HG02642 (cell line): ENCODE data around the gene VRK3.
"Not testable (repeated sequence)": the region's sequence is repeated elsewhere in the genome, so short reads cannot be mapped to it uniquely, and the experiment has no call there.

Source experiments
- ATAC-seq: cut with Tn5 transposase; IDR thresholded peaks from one replicate; pipeline ENCODE4 v1.9.1; 2021; ENCODE audit warnings: mild to moderate bottlenecking; ENCODE audit not compliant: unreplicated experiment, poor library complexity

Gene VRK3

DNA sequence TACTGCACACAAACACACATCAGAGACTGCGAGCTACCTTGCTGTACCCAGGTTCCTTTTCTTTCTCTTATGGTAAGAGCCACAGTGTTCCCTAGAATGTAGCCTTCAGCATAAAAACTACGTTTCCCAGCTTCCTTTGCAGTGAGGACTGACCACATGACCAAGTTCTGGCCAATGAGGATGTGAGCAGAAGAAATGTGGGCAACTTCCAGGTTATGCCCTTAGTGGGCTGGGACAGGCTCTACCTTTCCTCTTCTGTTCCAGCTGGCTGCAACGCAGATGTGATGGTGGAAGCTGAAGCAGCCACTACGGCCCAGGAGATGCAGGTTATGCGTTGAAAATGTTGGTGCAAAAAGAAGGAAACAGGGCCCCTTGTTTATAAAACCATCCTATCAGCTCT, 27.5 kb downstream of the VRK3 start:
- ATAC-seq: no peak

DNA sequence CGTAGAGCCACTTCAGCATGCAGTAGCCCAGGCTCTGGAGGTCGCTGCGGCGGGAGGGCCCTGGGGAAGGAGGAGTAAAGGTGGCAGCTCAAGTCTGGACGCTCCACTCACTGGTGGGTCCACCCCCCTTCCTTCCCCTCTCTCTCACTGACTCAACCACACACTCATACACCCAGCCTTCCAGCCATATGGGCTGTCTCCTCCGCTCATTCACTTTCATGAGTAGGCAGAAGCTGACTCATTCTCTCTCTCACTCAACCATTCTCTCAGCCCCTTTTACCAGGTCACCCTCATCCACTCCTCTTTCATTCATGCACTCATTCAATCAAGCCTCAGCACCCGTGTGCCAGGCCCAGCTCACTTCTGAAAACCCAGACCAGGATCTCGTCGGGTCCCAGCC, 36.7 kb downstream of the VRK3 start:
- no peak for ATAC-seq

DNA sequence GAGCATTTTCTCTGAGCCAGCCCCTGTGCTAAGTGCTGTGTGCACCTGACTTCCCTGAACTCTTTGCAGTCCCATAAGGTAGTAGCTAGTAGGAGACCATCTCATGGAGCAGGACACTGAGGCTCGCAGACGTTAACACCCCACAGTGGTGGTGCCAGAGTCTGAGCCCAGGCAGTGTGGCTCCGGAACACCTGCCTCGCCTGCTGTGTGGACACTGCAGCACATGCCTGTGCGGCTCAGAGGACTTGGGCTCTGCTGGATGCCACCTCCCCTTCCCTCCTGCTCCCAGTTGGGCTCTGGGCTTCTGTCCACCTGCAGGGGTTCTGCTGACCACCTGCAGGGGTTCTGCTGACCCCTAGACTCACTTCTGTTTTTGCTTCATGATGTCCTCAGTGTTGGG, 37.2 kb downstream of the VRK3 start:
- ATAC-seq: no peak

DNA sequence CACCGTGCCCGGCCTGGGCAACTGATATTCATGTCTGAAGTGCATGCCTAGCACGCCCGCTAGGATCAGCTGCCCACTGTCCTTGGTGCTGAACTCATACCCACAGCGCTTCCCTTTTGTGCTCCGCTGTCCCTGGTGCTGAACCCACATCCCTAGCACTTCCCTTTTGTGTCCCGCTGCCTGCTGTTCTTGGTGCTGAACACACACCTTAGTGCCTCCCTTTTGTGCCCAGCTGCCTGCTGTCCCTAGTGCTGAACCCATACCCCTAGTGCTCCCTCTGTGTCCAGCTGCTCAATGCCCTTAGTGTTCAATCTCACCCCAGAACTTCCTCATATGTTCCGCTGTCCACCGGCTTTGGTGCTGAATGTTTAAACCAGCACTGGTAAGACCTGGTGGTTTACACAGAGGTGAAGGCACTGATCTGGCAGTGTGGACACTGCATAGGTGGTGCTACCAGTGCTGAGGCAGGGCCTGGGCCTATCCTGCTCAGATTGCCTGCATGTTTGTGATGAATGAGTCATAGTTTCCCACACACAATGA, 37.9 kb downstream of the VRK3 start:
- ATAC-seq: no peak

DNA sequence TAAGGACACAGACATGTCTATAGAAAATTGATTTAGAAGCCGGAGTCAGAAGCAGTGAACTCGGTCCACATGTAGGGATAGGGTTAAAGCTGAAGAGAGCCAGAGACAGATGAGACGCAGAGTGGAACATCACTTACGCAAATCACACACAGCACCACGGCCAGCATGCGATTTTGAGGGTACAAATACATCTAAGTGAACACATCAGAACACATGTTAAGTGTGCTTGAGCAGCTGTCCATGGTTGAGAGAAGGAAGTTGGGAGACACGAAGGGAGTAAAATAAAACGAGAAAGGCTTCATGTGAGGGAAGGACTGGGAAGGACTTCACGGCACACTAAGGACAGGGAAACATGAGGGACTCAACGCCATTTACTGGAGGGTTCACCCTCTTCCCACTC, 38.8 kb downstream of the VRK3 start:
- ATAC-seq: no peak

DNA sequence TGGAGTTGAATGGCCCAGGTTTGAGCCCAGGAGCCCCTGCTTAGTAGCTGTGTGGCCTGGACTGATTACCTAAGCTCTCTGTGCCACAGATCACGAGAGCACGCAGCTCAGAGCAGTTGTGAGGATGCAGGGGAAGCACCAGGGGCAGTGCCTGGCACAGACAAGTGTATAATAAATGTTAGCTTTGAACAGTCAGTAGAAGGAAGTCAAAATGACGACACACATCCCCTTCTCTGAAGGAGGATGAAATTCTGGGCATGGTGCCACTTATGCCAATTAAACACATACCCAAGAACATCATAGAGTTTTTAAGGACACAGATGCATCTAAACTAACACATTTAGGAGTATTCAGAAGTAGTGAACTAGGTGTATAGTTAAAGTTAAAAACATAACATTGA, 39.3 kb downstream of the VRK3 start:
- no peak for ATAC-seq

DNA sequence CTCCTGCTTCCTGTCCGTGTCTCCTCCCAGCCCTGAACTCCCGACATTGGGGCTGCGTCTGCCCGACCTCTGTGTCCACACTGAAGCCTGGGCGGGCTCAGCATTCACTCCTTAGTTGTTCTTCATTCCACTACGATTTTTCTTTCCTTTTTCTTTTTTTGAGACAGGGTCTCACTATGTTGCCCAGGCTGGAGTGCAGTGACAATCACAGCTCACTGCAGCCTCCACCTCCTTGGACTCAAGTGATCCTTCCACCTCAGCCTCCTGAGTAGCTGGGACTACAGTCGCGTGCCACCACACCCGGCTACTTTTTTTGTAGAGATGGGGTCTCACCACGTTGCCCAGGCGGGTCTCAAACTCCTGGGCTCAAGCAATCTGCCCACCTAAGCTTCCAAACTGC, 40.7 kb downstream of the VRK3 start:
- ATAC-seq: no peak

DNA sequence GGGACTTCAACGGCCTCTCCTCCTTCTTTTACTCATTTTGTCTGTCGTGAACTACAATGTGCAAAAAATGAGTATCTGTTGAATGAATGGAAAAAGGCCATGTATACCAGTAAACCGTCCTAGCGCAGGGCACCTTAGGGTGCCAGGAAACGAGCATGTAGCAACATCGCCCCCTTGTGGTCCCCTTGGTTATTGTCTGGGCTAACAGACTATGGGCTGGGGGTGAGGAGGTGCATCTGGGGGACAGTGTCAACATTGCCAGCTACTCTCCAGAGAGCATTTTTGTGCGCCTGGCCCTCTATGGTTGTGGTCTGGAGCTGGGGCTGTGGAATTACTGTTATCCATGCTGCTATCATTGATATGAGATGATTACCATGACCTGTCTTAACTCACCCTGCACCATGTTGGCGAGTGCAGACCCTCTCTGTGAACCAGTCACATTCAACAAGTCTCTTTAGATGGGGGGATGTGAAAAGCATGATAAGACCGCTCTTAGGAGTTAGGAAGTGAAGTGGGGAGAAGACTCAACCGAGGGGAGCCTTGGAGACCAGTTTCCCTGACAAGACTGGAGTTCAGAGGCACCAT, 41.4 kb downstream of the VRK3 start:
- no peak for ATAC-seq

DNA sequence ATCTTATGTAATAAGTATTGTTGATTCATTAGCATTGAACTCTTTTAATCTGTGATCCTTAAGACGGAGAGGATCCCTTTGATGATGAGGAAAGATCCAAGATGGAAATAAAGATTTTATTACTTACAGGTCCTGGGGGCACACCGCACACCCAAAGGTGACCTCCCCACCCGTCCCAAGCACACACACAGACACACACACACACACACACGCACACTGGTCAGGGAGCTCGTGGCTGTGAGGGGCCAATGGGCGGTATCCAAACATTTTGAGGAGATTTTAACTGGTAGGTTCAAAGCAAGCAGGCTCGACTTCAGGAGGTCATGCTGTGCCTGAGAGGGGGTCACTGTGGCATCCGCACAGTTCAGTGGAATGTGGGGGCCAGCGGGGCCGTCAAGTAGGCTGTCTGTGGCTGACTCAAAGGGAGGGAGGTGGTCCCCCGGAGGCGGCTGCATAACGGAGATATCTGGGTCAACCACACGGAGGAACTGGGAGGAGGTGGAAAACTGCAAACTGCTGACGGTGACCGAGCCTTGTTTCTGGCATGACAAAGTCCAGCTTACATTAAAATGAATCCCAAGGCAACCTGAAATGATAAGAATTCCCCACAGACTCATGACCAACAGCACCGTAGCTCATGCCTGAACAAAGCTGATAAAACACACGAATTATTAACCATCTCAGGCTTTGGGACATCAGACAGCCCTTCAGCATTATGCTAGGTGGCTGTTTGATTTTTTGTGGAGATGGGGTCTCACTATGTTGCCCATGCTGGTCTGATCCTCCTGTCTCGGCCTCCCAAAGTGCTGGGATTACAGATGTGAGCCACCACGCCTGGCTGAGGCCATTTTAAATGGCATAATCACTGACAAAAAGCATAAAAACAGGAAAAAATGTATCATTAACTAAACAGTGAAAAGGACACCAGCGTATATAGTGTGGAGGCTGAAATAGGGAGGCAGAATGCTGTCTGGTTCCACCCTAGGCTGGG, 43.3 kb downstream of the VRK3 start:
- ATAC-seq: no peak

DNA sequence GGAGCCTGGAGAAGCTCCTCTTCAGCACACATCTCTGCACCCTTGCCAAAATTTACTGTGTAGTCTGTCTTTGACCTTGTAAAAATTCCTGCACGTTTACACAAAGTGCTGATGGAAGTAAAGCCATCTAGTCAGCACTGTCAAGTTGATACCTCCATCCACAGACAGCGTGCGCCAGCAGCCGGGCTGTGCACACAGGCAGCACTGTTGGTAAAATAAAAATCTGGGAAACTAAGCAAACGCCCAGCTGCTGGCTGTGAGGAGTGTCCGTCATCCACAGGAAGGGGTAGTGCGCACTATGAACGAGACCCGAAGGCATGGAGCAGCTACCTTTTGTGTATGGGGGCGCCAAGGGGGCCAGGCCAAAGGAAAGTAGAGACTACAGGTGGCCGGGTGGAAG, 46.8 kb downstream of the VRK3 start:
- ATAC-seq: no peak

DNA sequence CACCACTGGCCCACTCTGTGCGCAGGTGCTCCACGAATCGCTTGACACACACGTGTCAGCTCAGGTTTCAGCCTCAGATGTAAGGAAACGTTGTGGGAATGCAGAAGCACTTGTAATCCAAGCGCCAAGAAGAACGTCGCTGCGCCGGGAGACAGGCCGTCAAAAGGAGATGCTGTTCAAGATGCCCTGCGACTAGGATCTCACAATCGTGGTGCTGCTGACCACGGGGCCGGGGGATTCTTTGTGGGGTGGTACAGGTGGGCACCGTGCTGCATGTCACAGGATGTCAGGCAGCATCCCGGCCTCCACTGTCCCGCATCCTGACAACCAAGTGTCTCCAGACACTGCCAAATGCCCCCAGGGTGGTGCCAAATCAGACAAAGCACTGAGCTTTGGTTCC, 47.3 kb downstream of the VRK3 start:
- no peak for ATAC-seq

DNA sequence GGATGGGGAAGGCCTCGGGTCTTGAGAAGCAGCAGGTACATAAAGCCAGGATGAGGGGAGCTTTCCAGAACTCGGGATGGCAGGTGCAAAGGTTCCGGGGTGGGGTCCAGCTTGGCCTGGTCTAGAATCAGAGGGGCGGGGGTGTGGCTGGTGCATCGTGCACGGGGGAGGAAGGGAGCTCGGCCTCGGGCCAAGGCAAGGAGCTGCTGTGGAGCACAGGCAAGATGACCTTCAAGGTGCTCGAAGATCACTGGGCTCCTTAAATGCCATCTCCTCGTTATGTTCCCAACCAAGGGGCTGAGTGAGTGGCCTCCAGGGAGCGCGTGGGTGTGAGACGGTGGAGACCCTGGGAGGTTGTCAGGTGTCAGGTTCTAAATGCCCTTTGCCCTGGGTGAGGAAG, 48.1 kb downstream of the VRK3 start:
- no peak for ATAC-seq

DNA sequence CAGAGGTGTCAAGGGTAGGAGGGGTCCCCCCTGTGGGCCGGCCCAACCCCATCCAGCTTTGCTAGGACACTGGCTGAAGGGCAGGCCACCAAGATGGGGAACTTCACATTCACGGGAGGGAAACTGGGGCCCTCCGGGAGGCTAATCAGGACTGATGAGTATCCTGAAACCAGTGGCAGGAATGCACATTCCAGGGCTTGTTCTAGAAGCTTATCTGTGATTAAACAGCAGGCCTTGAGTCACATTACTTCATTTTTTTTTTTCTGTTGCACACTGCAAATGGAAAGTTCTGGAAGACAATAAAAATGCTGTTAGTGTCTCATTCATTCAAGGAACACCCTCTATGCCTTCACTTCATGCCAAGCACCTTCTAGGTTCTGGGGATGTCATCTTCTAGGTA, 48.7 kb downstream of the VRK3 start:
- no peak for ATAC-seq

DNA sequence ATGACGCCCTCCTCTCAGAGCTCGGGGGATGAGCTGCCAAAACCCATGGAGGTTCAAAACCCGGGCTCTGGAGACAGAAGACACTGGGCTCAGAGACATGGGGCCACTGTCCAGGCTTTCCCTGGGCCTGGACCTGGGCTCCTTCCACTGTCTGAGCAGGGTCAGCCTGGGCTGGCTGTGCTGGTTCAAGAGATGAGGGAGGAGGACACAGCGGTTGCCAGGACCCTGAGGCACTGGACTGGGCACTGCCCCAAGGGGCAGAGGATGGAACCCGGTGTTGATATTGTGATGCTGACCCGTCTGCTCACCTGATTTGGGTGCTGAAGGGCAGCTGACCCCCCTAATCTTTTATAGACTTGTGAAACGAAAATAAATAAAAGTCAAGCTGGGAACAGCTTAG, 50.1 kb downstream of the VRK3 start:
- ATAC-seq: no peak

DNA sequence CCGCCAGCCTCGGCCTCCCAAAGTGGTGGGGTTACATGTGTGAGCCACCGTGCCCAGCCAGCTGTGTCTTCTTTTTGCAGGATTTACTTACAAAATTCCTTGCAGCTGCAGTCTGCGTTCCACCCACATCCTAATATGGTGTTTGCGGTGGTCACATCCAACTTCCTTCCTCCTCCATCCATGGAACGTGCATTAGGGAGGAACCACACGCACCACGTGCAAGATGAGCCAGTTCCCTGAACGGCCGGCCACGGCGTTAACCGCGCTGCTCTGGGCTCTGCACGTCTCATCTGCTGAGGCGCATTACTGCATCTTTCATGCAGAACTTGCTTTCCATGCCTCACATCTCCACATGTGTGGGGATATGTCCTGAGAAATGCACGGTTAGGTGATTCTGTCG, 51.2 kb downstream of the VRK3 start:
- ATAC-seq: no peak

DNA sequence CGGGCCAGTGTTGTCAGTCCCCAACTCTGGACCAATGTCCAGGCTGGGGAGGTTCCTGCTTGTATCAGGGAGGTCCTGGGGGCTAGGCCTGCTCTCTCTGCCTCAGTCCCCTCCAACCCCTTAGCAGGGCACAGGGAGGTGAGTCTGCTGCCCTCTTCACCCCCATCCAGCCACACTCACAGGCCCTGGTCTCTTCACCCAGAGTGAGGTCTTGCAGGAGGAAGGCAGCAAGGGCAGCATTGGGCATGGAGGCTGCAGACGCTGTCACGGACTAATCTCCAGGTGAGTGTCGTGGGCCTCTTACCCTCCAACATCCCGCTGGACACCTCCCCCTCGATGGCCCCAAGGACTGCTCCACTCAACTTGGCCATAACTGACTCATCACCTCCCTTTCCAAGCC, 52.3 kb downstream of the VRK3 start:
- no peak for ATAC-seq

DNA sequence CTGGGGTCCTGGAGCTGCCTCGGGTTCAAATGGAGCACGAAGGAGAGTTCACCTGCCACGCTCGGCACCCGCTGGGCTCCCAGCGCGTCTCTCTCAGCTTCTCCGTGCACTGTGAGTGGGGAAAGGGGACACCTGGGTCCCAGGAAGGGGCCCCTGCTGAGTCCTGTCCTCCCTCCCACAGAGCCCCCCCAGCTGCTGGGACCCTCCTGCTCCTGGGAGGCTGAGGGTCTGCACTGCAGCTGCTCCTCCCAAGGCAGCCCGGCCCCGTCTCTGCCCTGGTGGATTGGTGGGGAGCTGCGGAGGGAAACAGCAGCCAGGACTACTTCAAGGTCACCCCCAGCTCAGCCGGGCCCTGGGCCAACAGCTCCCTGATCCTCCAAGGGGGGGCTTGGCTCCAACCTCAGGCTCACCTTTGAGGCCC, 53.2 kb downstream of the VRK3 start:
- no peak for ATAC-seq

DNA sequence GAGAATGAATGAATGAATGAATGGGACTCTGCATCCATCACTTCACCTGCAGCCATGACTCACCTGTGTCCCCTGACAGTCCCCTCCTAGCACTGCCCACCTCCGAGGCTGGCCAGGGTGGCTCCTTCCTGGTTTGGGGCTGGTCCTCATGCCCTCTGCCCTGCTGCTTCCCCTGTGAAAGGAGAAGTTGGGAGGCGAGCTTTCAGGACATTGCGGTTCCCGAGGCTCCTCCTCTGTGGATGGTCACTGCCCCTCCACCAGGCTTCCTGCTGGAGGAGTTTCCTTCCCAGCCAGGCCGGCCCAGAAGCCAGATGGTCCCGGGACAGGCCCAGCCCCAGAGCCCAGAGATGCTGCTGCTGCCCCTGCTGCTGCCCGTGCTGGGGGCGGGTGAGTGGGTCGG, 55.8 kb downstream of the VRK3 start:
- ATAC-seq: not testable (repeated sequence)

DNA sequence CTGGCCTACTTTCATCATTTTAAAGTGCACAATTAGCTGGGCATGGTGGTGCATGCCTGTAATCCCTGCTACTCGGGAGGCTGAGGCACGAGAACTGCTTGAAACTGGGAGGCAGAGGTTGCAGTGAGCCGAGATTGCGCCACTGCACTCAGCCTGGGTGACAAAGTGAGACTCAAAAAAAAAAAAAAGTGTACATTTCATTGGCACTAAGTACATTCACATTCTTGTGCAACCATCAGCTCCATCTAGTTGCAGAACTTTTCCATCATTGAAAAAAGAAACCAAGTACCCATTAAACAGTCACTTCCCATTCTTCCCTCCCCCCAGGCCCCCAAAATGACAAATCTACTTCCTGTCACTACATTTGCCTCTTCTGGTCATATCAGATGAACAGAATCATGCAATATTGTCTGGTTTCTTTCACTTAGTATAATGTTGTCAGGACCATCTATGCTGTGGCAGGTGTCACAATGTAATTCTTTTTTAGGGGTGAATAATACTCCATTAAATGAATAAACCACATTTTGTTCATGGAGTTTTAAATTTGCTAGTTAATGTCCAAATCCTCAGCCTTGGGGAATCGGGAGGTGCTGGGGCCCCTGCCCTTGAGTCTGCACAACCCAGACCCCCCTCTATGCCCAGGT, 56.8 kb downstream of the VRK3 start:
- no peak for ATAC-seq

DNA sequence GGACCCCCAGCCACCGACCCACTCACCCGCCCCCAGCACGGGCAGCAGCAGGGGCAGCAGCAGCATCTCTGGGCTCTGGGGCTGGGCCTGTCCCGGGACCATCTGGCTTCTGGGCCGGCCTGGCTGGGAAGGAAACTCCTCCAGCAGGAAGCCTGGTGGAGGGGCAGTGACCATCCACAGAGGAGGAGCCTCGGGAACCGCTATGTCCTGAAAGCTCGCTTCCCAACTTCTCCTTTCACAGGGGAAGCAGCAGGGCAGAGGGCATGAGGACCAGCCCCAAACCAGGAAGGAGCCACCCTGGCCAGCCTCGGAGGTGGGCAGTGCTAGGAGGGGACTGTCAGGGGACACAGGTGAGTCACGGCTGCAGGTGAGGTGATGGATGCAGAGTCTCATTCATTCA, 64.2 kb downstream of the VRK3 start, which contains the start of gene SIGLEC11:
Gene SIGLEC11, minus strand, starts transcription at position 193 of the 400 bp plus-strand sequence. Its CDS starts 91 bp downstream, at position 102.
- not testable (repeated sequence) for ATAC-seq

DNA sequence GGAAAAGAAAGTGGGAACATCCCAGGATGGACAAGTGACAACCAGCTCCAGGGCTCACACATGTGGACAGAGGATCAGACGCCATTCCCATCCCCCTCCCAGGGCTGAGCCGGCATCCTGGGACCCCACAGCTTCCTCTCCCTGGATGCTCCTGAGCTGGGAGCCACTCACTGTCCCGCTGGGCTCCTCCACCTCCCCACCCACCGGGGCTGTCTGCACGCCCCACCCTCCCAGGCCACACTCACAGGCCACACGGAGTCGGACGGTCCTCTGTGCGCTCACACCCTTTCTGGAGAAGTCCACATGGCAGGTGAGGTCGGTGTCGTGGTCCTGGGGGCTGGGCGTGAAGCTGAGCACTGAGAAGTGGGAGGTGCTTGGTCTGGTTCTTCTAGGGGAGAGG, 65.3 kb downstream of the VRK3 start:
- ATAC-seq: not testable (repeated sequence)
